HT1080 (cell line): ENCODE data around the gene KRT77. TPM values are rescaled to one million over a fixed set of nuclear protein-coding genes. Genes with fewer than 3 reads are reported as not detected.
"Not testable (repeated sequence)": the region's sequence is repeated elsewhere in the genome, so short reads cannot be mapped to it uniquely, and the experiment has no call there.

Experiments
- DNase-seq: peaks from one replicate; pipeline ENCODE4 v3.0.0-alpha.2; 2015; ENCODE audit warnings: low read depth
- polyA plus RNA-seq, 2 experiments: library from polyadenylated mRNA; depleted of rRNA; stranded (reverse); fragments of >200 nt; gene quantifications; 2 replicates each; pipeline ENCODE4 v1.2.3, GENCODE V29; 2015
- total RNA-seq: library from RNA; depleted of rRNA; stranded (reverse); fragments of >200 nt; shearing (Covaris generic); gene quantifications from 2 replicates; pipeline ENCODE4 v1.2.3, GENCODE V29; 2014; rRNA removed

Gene KRT77
- not detected in 2 replicates for total RNA-seq
- not detected in 2 replicates for polyA plus RNA-seq (2015; cell fraction: cytosol; rRNA removed)
- not detected in 2 replicates for polyA plus RNA-seq (2015; cell fraction: nucleus; rRNA removed)

DNA sequence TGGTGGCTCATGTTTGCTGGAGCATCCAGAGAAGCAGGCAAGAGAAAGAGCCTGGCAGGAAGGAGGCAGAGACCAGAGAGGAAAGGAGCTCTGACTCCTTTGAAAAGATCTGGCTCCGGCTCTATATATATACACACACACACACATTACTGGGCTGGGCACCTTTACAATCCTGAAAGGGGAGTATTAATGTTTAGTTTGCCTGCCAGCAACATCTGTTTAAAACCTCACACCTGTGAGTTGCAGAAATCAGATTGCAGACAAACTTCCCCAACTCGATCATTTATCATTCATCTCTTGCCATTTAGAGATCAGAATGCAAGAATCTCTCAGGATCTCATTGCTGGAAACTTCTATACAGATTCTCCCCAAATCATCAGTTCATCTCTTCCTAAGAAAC, at the start of gene KRT77:
Gene KRT77 (minus strand): TSS at position 101 of the 400 bp plus-strand sequence. CDS start 90 bp downstream, at position 11.
- DNase-seq: no peak

DNA sequence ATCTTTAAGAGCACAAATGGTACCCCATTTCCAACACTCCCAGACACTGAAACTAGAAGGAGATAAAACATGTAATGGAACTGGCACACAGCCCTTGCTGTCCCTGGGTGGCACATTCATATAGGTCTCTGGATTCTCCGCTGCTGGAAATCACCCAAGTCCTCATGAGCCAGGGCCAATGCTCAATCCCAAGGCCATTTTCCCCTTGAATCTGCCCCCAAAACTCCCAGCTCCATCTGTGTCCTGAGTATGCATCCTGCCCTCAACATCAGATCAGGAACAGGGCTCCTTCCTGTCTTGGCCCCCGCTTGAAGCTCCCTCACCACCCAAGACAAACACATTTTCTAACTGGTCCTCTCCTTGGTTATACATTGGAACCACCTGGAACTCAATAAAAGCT, 49.2 kb upstream of the KRT77 start:
- DNase-seq: no peak

DNA sequence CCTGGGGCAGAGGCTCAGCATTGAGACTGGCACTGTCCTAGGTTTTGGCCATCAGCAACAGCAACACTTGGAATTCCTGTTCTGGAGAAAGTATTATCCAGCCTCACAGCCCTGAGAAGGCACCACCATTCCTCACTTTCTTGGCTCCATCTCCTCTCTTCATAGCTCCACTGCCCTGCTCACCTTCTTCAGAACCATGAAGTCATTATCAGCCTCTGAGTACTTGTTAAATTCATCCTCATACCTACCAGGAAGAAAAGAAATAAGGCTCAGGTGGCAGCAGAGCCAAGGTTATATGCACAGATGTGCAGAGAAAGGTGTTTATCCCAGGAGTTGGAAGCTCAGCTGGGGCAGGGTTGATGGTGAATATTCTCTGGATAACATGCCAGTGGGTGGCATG, 48.5 kb upstream of the KRT77 start:
- DNase-seq: no peak

DNA sequence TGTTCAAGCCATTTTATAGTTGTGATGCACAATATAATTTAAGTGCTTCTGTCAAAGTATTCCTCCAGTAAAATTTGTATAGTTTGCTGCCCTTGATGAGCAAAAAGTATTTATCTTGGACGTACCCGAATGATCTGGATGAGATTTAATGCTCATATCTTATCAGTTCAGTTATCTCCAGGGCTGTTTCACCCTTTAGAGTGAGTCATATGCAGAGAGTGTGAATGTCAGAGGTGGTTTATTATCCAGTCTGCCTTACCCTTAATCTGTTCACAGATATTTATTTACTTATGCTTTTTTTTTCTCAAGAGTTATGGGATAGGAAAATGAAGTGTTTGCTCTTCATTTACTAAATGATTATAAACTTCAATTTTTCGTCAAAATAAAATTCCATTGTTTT, 47.2 kb upstream of the KRT77 start:
- DNase-seq: not testable (repeated sequence)

DNA sequence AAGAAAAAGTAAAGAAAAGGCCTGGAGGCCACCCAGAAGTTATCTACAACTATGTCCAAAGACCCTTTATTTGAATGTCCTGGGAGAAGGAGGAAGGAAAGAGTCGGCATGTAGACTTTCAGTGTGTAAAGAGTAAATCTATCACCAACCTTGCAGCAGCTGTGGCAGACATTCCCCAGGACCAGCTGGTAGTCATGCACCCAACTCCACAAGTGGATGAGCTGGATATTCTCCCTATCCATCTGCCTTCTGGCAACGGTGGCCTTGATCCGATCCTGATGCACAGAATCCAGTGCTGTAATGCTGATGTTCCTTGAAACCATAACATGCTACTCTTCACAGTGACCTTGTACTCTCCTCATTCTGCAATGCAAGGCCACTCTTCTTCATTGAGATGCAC, 46.5 kb upstream of the KRT77 start:
- DNase-seq: no peak

DNA sequence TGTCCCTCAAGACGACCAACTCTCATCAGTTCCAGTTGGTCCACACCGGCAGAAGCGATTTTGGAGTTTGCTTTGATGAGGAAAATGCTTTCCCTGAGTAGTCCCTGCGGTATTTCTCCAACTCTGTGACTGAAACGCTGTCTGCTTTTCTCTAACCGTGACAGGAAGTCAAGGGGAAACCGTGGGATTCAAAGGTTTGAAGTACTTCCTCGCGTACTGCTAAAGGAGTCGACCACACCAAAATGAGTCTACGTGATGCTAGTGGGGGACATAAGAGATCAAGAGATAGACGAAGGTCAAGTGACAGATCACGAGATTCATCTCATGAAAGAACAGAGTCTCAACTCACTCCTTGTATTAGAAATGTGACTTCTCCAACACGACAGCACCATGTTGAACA, 45.3 kb upstream of the KRT77 start:
- DNase-seq: no peak

DNA sequence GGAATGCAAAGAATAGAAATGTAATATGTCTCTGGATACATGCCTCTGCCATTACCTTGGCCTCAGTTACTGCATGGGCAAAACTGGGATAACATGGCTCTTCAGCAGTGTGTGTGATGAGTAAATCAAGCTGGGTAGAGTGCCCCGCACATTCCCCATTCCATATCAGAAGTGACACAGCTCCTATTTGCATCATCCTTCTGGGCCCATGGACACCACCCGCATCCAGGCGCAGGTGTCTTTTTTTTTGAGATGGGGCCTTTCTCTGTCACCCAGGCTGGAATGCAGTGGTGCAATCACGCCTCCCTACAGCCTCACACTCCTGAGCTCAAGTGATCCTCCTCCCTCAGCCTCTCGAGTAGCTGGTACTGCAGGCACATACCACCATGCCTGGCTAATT, 42.2 kb upstream of the KRT77 start:
- DNase-seq: no peak

DNA sequence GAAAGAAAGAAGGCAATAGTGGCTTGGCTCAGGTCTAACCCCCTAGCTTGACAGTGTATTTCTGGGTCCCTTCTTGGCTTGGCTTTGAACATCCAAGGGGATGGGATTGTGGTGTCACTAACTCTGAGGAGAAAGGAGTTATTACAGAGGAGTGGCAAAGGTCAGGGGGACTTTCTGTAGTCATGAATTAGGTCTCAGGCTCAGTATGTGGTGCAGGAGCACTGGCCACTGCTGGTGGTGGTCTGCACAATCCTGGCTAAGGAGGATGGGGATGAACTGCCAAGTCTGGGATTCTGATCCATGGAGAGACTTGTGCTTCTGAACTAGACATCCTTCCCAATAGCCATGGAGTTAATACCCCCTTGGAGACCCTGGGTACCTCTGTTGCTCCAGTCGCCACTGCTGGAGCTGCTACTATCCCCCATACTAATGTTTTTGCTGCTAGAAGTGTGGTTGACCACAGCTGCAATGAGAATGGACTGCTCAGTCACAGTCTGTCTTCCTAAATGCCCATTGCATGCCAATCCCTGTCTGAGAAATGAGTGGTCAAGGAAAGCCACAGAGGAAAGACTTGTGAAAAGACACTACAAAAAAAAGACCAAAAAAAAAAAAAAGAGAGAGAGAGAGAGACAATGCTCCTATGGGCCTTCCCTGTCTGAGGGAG, 41.3 kb upstream of the KRT77 start:
- no peak for DNase-seq

DNA sequence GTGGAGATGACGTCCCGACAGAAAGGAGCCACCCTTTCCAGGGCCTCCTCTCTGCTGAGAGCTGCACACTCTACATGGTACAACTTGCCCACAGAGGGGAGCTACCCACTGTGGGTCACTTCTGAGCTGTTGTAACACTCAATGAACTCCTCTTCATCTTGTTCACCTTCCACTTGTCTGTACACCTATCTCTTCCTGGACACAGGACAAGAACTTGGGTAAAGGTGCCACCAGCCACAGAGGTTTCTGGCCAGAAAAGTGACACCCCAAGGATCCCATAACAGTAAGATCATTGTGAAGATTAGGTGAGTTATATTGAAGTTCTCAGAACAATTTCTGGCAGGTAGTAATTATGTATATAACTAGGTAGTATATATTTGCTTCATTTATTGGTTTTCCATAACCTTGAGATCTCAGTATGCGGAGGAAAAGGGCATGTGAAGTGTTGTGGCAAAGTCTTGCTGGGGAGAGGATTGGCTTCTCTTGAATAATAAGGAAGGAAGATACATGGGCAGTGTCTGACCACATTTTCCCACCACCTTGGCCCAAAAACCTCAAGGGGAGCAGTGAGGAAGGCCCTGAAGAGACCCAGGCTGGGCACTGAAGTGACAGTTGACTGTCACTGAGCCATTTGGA, 39.6 kb upstream of the KRT77 start:
- DNase-seq: no peak

DNA sequence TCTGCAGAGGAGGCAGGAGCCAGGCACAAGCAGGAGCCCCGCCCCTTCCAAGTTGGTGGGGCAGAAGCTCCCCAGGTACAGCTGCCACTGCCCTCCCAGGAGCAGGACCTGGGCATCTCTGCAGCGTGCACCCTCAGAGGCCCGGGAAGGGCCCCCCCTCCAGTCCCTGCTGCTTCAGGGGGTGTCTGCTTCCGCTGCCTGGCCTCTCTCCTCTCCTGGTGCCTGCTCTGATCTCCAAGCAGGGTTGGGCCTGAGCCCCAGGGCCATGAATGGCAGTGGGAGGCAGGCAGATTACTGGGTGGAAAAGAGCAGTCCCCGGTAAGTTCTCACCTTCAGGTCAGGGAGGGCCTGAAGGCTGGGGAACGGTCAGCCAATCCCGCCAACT, 38.9 kb upstream of the KRT77 start:
- no peak for DNase-seq

DNA sequence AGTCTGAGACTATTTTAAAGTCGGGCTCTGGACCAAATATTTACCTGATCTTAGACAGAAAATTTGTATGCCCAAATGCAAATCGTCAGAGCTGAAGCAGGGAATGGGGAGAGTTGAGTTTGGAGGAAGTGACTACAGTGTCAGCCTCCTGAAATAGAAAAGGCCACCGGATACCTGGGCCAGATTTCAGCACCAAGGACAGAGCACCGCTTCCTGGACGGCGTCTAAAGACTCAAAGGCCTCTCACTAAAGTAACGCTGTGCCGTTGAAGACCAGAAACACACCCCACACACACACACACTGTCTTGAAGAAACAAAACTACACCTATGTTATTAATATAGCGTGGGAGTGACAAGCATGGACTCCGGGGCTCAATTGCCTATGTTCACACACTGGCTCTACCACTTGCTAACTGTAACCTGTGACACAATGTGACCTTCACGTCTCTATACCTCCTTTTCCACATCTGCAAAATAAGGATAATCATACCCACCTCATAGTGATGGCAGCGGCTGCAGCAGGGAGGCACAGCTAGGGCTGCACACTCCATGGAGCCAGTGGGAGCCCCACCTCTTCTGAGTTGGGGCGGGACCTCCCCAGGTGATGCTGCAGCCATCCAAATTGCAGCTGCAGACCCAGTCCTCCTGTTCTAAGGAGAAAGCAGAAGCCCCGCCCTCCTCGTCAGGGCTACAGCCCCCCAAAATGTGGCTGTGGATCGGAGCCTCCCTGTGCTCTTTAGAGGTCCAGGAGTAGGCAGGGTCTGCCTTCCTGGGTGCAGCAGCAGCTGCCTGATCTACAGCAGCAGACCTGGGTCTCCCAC, 38.3 kb upstream of the KRT77 start:
- peak; percentile 32 for DNase-seq

DNA sequence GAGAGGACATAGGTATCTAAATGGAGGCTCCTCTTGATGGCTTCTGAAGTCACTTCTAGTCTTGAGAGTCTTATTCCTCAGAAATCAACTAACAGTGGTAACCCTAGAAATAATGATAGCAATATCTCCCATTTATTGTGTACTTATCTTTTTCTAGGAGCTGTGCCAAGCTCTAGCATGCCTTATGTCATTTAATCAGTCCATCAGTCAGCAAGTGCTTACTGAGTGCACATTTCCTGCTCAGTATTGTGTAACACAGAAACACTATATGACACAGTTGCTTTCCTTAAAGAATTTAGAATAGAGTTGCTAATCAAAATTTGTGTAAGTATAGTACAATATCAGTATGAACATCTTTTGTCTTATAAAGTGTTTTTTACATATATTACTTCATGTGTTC, 37.3 kb upstream of the KRT77 start:
- DNase-seq: no peak

DNA sequence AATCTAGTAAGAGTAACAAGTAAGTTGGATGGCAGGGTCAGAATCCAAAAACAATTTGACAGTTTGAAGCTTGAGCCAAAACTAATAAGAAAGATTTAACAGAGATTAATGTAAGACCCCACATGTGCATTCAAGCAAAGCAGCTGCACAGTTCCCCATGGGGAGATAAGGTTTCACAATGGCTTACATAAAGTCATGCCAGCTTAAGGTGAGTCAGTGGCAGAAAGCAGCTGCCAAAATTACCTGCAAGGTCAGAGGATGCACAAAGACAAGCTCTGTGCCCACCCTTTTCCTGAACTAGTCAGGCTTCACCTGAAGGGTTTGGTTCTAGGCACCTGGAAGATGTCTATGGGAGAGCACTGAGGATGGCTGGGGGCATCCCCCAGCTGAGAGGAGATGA, 36.6 kb upstream of the KRT77 start:
- DNase-seq: no peak

DNA sequence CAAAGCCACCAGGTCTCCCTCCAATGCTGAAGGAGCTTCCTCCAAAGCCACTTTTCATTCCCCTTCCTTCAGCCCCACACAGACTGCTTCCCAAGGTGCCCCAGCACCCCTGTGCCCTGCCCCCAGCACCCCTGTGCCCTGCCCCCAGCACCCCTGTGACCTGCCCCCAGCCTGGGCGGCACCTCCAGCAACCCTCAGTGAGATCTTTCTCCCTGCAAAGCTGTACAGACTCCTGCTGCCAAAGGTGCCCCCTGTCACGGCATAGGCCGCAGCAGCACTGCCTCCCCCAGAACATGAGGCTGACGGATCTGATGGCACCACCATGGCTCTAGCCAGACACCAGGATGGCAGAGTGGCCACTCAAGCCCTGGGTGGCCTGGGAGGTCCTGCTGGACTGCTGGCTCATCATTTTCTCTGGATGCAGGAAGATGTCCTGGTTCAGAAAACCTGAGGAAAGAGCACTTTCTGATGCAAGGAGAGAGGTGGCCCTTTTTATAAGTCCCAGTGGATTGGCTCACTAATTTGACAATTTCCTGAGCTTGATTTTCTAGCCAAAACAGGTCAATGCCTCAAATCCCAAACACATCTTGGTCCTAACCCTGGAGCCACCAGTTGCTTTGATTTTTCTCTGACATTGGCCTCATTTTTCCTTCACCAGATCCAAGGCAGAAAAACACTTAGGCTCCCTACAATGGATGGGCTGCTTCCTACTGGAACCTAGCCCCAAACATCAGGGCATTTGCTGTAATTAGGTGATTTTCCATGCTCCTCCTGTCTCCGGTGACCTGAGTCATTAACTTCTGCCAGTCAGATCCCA, 32.7 kb upstream of the KRT77 start:
- DNase-seq: no peak

DNA sequence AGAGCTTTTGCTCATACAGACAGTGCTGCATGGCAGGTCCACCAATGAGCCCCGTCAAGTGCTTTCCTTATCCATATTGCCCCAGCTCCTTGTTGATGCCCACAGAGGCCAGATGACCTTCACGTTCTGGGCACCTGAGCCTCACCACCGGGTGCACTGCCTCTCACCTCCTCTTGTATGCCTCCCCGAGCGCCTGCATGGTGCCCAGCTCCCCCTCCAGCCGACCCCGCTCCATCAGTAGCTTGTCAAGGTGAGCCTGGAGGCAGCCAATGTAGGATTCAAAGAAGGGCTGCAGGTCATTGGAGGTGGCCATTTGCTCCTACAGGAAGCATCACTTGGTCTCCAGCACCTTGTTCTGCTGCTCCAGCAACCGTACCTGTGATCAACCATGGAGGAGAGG, 31.8 kb upstream of the KRT77 start:
- DNase-seq: no peak

DNA sequence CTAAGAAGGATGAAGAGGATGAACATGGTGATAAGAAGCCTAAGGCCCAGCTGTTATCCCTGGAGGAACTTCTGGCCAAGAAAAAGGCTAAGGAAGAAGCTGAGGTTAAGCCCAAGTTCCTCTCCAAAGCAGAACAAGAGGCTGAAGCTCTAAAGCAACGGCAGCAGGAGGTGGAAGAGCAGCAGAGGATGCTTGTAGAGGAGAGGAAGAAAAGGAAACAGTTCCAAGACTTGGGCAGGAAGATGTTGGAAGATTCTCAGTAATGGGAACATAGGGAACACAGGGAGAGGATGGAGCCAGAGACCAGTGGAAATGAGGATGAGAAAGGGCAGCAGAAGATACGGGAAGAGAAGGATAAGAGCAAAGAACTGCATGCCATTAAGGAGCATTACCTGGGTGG, 27.5 kb upstream of the KRT77 start:
- no peak for DNase-seq

DNA sequence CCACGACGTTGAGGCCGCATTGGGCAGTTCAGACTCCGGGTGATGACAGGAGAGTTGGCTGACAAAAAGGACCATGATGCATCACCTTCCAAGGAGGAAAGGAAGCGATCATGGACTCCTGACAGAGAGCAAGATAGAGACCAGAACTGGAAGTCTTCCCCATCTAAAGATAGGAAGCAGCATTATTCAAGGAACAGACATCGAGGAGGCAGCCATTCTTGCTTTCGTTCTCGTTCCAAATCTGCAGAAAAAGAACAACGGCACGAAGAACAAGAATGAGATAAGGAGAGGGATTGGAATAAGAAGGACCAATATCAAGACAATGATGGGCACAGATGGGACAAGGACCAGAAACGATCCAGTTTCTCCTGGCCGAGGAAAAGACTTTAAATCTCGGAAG, 27.1 kb upstream of the KRT77 start:
- no peak for DNase-seq

DNA sequence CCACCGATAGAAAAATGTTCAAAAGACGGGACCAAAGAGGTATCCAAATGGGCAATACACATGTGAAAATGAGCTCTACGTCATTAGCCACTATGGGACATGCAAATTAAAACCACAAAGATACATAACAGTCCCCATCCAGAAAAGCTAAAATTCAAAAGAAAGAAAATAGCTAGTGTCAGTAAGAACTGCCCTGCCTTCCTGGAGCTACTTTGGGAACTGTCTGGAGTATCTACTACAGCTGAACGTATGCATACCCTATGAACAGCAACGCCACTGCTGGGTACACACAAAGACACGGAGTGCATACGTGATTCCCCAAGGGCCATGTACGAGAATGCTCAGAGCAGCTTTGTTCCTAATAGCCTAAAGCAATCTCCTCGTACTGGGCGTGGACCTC, 25.8 kb upstream of the KRT77 start:
- DNase-seq: no peak

DNA sequence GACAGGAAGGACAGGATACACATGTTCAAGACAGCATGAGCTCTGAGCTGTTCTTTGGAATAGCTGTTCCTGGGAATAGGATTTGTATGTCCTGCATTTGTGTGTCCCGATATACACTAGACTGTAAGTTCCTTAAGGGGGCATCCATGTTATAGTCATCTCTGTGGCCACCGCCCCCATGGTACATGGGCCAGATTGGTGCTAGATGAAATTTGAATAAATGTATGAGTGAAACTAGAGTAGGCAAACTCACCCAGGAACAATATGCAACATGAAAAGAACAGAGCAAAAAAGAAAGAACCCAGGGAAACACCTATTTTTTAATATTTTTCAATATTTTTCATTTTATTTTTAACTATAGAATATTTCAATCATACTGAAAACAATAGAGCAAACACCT, 25.1 kb upstream of the KRT77 start:
- no peak for DNase-seq

DNA sequence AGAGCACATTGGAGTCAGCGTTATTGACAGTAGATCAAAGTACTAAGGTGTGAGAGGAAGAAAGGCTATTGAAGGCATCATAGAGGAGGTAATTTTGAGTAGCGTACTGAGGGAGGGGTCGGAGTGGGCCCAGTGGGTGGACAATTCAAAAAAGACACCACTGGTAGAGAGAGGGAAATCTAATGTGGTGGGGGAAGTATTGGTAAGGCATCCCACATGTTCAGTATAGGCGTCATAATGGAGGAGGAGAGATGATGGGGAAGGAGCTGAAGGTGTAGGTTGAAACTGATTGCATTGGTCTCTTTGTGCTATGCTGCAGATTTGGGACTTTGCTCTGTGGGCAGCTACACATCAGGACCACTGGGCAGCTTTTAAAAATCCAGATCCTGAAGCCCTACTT, 23.7 kb upstream of the KRT77 start:
- no peak for DNase-seq

DNA sequence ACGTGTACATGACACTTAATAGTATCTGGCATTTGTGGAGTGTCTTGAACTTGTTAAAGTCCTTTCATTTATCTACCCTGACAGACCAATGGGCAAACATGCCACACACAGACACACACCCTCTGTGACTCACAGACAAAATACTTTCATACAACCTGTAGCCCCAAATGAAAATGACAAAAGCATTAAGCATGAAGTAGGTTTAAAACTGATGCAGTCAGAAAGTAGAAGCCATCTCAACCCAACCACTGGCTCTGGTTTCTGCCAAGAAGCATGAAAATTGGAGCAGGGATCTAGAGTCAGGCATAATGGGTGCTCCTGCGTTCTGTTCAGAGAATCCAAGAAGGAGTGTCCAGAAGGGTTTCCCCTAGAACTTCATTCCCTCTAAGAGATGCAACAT, 23.1 kb upstream of the KRT77 start:
- no peak for DNase-seq

DNA sequence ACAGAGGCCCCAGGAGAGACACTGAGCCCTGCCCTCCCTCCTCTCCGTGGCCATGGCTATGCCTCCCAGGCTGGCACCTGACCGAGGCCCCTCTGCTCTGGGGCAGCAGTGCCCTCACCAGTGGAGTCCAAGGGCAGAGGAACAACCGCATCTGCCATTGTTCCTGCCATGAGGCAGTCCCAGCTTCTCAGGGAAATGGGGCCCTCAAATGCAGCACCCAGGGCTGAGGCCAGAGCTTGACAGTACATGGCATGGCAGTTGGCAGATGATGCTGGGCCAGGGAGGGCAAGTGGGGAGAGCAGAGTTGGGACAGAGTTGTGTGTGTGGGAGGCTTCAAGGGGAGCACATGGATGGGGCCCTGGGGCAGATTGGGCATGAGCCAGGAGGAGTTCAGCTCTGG, 21.1 kb upstream of the KRT77 start:
- DNase-seq: no peak
